ENCODE data around the gene CLEC16A. TPM values are rescaled to one million over a fixed set of nuclear protein-coding genes. Genes with fewer than 3 reads are reported as not detected.

Gene CLEC16A
- polyA plus RNA-seq, 2 donors: 9.0 to 12.5 TPM

DNA sequence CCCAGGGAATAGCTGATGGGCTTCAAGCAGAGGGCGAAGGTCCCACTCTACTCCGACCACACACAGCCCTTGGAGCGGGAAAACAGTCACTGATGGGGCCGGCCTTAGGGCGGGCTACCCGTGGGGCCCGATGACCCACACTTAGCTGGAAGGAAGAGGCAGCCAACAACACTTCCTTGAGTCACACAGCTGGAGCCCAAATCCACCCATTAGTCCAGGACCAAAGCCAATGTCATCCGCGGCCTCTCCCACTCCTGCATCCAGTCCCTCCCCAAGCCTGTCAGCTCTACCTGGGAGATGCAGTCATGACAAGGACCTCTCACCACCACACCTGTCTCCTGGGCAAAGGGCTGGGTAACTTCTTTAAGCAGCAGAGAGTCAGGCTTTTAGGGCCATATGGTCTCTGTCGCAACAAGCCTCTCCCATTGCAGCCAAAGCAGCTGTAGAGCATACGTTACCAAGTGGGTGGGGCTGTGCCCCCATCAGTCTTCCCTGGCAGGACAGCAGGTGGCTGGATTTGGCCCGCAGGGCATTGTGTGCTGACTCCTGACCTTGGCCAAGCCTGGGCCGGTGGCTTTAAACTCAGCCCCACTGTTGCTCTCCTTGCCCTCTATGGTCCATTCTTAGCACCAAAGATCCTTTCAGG is 200.9 kb downstream of the CLEC16A start:
- H3K27me3 ChIP-seq (ENCODE audit: control insufficient read depth in 1 of 2, insufficient read depth in 2 of 2, low read length in 2 of 2): no peaks in the 10 kb centered on the region
- peaks cover 2 to 3% of the 10 kb centered on the region in 2 donors for H3K4me1 ChIP-seq (ENCODE audit: control insufficient read depth in 2 of 2, insufficient read depth in 2 of 2, low read length in 1 of 2)
- no peaks in the 10 kb centered on the region for H3K36me3 ChIP-seq (ENCODE audit: control insufficient read depth in 2 of 2, insufficient read depth in 2 of 2, low read length in 1 of 2)
- 72 to 75% methylated on average over 13 of the region's 13 CpGs for WGBS, 2 donors
- no peak overlapping the region for H3K4me3 ChIP-seq (ENCODE audit: low read depth in 1 of 2, low read length in 2 of 2)
- H3K9me3 ChIP-seq (ENCODE audit: control insufficient read depth in 2 of 2, insufficient read depth in 1 of 2, low read depth in 1 of 2, low read length in 1 of 2): no peaks in the 10 kb centered on the region
- no peak overlapping the region for H3K27ac ChIP-seq (ENCODE audit: low read depth in 2 of 2, low read length in 1 of 2)

DNA sequence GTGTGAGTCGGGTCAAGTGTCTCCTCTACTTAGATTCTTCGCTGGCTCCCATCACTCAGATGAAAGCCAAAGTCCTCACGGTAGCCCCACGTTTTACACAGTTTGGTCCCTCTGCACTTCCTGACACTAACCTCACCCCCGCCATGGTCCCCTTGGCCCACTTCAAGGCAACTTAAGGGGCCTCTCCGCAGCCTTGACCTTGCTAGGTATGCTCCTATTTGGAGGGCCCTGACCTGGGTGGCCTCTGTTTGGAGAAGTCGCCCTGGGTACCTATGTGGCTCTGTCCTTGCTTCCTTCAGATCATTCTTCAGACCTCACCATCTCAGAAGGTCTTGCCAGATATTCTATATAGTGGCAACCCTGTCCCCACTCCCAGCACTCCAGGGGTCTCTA is 201.5 kb downstream of the CLEC16A start:
- Histone ChIP-seq H3K27me3 (ENCODE audit: control insufficient read depth in 1 of 2, insufficient read depth in 2 of 2, low read length in 2 of 2) (no peaks in the 10 kb centered on the region), H3K27ac (ENCODE audit: low read depth in 2 of 2, low read length in 1 of 2) (no peak overlapping the region), H3K4me1 (ENCODE audit: control insufficient read depth in 2 of 2, insufficient read depth in 2 of 2, low read length in 1 of 2) (peaks cover 2 to 3% of the 10 kb centered on the region in 2 donors), H3K9me3 (ENCODE audit: control insufficient read depth in 2 of 2, insufficient read depth in 1 of 2, low read depth in 1 of 2, low read length in 1 of 2) (no peaks in the 10 kb centered on the region), H3K36me3 (ENCODE audit: control insufficient read depth in 2 of 2, insufficient read depth in 2 of 2, low read length in 1 of 2) (no peaks in the 10 kb centered on the region), H3K4me3 (ENCODE audit: low read depth in 1 of 2, low read length in 2 of 2) (no peak overlapping the region)
- 95 to 97% methylated on average over 7 of the region's 7 CpGs for WGBS, 2 donors

DNA sequence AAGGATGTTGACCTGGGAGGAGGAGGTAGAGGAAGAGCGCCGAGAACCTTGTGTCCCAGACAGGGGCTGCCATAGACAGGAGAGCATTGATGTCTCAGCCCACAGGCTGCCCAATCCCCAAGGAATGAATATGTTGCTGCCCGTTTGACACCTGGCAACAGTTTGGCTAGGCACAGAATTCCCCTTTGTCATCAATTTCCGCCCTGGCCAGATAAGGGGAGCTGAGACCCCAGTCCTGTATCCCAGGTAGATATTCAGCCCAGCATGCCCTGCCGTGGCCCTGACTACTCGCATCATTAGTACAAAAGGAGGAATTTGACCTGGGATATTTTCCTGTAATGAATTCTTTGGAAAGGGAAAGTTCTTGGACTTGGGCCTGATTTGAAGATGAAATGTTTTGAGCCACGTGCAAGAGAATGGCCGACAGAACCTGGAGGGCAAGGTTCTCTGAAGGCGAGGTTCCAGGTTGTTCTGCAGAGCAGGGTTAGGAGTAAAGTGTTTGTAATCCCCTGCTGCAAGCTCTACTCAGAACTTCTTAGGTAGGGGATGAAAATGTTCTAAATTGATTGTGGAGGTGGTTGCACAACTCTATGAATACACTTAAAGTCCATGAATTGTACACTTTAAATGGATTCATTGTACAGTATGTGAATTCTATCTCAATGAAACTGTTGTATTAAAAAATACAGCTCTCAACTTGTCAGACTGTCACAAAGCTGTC is 202.8 kb downstream of the CLEC16A start:
- Histone ChIP-seq H3K9me3 (ENCODE audit: control insufficient read depth in 2 of 2, insufficient read depth in 1 of 2, low read depth in 1 of 2, low read length in 1 of 2) (no peaks in the 10 kb centered on the region), H3K36me3 (ENCODE audit: control insufficient read depth in 2 of 2, insufficient read depth in 2 of 2, low read length in 1 of 2) (no peaks in the 10 kb centered on the region), H3K27ac (ENCODE audit: low read depth in 2 of 2, low read length in 1 of 2) (no peak overlapping the region), H3K4me3 (ENCODE audit: low read depth in 1 of 2, low read length in 2 of 2) (no peak overlapping the region), H3K27me3 (ENCODE audit: control insufficient read depth in 1 of 2, insufficient read depth in 2 of 2, low read length in 2 of 2) (no peaks in the 10 kb centered on the region), H3K4me1 (ENCODE audit: control insufficient read depth in 2 of 2, insufficient read depth in 2 of 2, low read length in 1 of 2) (peaks cover under 1 to 3% of the 10 kb centered on the region in 2 donors)
- 68 to 70% methylated on average over 9 of the region's 9 CpGs for WGBS, 2 donors

DNA sequence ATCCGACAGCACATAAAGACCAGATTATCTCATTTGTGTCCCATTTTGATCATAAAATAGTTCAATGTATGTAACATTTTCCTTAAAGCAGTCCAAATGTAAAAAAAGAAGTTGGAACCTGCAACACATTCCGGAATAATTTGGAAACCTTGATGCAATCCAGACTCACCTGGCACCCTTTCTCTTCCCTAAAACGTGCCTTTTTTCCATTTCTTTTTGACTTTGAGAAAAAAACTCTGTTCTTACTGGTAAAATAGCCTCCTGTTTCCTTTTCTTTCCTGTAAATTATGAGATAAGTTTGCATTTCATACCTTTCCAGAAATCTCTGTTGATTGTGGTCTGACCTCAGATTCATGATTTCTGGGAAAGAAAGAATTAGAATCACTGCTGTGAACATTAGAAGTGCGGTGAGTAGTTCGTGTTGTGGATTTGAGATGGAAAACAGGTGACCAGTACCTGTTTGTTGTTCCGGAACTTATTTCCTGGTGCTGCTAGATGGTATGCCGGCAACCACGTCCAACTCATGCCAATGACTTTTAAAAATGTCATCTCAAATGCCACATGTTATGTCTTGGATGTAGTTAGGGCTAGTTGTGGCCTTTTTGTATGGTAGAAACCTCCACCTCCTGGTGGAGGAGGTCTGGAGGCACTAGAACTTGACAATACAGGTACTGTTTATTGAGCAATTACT is 203.5 kb downstream of the CLEC16A start:
- Histone ChIP-seq H3K27me3 (ENCODE audit: control insufficient read depth in 1 of 2, insufficient read depth in 2 of 2, low read length in 2 of 2) (no peaks in the 10 kb centered on the region), H3K4me3 (ENCODE audit: low read depth in 1 of 2, low read length in 2 of 2) (no peak overlapping the region)
- 74% methylated on average over 8 of the region's 8 CpGs for WGBS, 2 donors

DNA sequence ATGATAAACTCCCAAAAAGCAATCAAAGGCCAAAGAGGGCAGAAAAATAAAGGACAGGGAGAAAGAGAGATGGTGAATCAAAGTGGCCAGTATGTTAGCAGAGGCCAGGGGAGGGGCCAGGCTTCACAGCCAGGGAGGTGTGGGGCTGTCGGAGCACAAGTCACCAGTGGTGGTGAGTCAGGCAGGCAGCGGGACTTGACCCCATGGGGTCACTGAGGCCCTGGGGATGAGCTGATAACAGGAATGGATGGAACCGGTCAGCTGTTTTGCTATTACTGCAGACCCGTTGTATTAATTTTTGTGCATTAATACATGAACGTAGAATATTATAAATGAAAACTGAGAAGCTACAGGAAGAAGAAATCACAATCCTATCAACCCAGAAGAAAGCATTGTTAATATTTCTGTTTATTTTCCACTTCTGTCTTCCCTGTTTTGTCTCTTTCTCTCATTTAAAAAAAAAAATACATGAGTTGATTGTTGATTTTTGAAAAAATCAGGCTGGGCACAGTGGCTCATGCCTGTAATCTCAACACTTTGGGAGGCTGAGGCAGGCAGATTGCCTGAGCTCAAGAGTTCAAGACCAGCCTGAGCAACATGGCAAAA is 204.8 kb downstream of the CLEC16A start:
- Histone ChIP-seq H3K27ac (ENCODE audit: low read depth in 2 of 2, low read length in 1 of 2) (no peak overlapping the region), H3K9me3 (ENCODE audit: control insufficient read depth in 2 of 2, insufficient read depth in 1 of 2, low read depth in 1 of 2, low read length in 1 of 2) (no peaks in the 10 kb centered on the region), H3K4me1 (ENCODE audit: control insufficient read depth in 2 of 2, insufficient read depth in 2 of 2, low read length in 1 of 2) (peaks cover 0 to 3% of the 10 kb centered on the region in 2 donors), H3K4me3 (ENCODE audit: low read depth in 1 of 2, low read length in 2 of 2) (no peak overlapping the region), H3K27me3 (ENCODE audit: control insufficient read depth in 1 of 2, insufficient read depth in 2 of 2, low read length in 2 of 2) (no peaks in the 10 kb centered on the region), H3K36me3 (ENCODE audit: control insufficient read depth in 2 of 2, insufficient read depth in 2 of 2, low read length in 1 of 2) (no peaks in the 10 kb centered on the region)
- WGBS, 2 donors: 85 to 86% methylated on average over 5 of the region's 5 CpGs

More for the DNA sequence above, 203.5 kb downstream of the CLEC16A start:
- Histone ChIP-seq H3K9me3 (ENCODE audit: control insufficient read depth in 2 of 2, insufficient read depth in 1 of 2, low read depth in 1 of 2, low read length in 1 of 2) (no peaks in the 10 kb centered on the region), H3K4me1 (ENCODE audit: control insufficient read depth in 2 of 2, insufficient read depth in 2 of 2, low read length in 1 of 2) (peaks cover 0 to 3% of the 10 kb centered on the region in 2 donors), H3K36me3 (ENCODE audit: control insufficient read depth in 2 of 2, insufficient read depth in 2 of 2, low read length in 1 of 2) (no peaks in the 10 kb centered on the region), H3K27ac (ENCODE audit: low read depth in 2 of 2, low read length in 1 of 2) (no peak overlapping the region)

DNA sequence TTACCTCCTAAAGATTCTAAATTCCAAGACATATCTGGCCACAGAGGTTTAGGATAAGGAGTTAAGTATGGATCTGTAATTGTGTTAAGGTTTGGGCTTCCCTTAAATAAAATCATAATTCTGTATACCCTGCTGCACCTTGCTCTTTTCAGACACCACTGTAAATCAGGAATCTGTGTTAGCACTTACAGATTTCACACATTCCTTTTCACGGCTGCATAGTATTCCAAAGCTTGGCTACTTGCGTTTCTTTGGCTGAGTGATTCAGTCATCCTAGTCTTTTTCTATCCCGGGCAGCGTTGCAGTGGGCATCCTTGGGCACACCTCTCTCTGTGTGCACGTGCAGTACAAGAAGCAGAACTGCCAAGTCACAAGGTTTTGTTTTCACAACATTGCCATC is 205.8 kb downstream of the CLEC16A start:
- WGBS, 2 donors: 95 to 98% methylated on average over 5 of the region's 5 CpGs

DNA sequence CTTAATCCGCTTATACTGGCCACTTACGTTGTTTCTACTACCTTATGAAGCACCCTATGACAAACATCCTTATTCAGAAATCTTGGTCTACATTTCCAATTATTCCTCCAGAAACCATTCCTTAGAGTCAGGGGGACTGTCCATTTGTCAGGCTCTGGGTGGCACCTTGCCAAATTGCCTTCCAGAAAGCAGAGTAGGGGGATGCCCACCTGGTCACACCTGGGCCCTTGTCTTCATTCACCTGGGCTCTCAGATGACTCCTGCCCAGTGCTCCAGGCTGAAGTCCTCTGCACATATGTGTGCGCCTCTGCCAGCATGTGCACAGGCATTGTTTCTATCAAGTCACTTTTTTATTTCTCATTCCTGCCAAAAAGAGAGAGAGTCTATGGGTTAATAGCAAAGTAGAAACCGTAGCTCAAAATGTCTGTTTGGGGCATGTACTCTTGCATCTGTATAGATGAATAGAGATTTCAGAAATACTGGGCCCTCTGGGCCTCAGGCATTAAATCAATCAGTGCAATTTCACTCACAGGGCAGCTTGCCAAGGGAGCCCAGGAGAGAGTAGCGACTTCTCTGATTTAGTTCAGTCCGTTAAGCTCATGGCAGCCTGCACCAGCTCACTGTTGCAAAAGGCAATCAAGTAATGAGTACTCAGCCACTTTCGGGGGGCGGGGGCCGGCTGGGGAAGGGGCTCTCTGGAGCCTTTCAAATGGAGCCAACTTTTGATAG is 207.0 kb downstream of the CLEC16A start:
- Histone ChIP-seq H3K27me3 (ENCODE audit: control insufficient read depth in 1 of 2, insufficient read depth in 2 of 2, low read length in 2 of 2) (no peaks in the 10 kb centered on the region), H3K36me3 (ENCODE audit: control insufficient read depth in 2 of 2, insufficient read depth in 2 of 2, low read length in 1 of 2) (no peaks in the 10 kb centered on the region), H3K9me3 (ENCODE audit: control insufficient read depth in 2 of 2, insufficient read depth in 1 of 2, low read depth in 1 of 2, low read length in 1 of 2) (no peaks in the 10 kb centered on the region), H3K4me1 (ENCODE audit: control insufficient read depth in 2 of 2, insufficient read depth in 2 of 2, low read length in 1 of 2) (no peaks in the 10 kb centered on the region), H3K4me3 (ENCODE audit: low read depth in 1 of 2, low read length in 2 of 2) (no peak overlapping the region), H3K27ac (ENCODE audit: low read depth in 2 of 2, low read length in 1 of 2) (no peak overlapping the region)
- 82 to 84% methylated on average over 9 of the region's 9 CpGs for WGBS, 2 donors

More for the DNA sequence above, 205.8 kb downstream of the CLEC16A start:
- Histone ChIP-seq H3K4me3 (ENCODE audit: low read depth in 1 of 2, low read length in 2 of 2) (no peak overlapping the region), H3K36me3 (ENCODE audit: control insufficient read depth in 2 of 2, insufficient read depth in 2 of 2, low read length in 1 of 2) (no peaks in the 10 kb centered on the region), H3K27me3 (ENCODE audit: control insufficient read depth in 1 of 2, insufficient read depth in 2 of 2, low read length in 2 of 2) (no peaks in the 10 kb centered on the region), H3K27ac (ENCODE audit: low read depth in 2 of 2, low read length in 1 of 2) (no peak overlapping the region), H3K4me1 (ENCODE audit: control insufficient read depth in 2 of 2, insufficient read depth in 2 of 2, low read length in 1 of 2) (peaks cover 0 to 3% of the 10 kb centered on the region in 2 donors), H3K9me3 (ENCODE audit: control insufficient read depth in 2 of 2, insufficient read depth in 1 of 2, low read depth in 1 of 2, low read length in 1 of 2) (no peaks in the 10 kb centered on the region)

DNA sequence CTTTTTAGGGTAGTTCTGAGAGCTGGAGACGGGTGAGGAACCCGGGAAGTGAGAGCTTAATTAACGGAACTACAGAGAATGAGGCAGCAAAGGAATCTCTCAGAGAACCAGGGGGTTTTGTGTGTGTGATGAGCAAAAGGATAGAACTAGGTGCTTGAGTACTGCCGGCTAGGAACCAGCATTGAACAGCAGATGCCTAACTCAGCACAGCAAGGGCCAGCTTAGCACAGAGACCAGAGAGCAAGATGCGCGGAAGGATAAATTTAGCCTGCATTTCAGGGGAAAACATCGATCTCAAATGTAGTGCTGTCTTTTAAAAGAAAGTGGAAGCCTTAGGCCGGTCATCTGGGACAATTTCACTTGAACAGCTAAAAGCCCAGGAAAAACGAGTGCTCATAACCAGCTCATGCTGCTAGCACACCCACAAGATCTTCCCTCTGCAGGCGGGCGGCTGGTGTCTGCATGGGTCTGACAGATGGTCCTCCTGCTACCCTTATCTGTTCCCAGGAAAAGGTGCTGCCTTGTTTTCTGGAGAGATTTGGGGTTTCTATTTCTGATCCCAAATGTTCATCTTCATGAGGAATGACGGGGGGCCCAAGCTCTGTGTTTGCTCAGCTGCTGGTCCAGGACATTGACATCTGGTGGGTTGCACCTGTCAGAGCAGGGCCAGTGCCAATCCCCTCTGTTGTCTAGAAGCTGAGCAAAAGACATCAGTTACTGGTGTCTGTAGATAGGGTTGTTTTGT is 207.7 kb downstream of the CLEC16A start:
- no peaks in the 10 kb centered on the region for H3K4me1 ChIP-seq (ENCODE audit: control insufficient read depth in 2 of 2, insufficient read depth in 2 of 2, low read length in 1 of 2)
- H3K36me3 ChIP-seq (ENCODE audit: control insufficient read depth in 2 of 2, insufficient read depth in 2 of 2, low read length in 1 of 2): no peaks in the 10 kb centered on the region
- no peaks in the 10 kb centered on the region for H3K27me3 ChIP-seq (ENCODE audit: control insufficient read depth in 1 of 2, insufficient read depth in 2 of 2, low read length in 2 of 2)
- 92 to 94% methylated on average over 12 of the region's 12 CpGs for WGBS, 2 donors
- no peaks in the 10 kb centered on the region for H3K9me3 ChIP-seq (ENCODE audit: control insufficient read depth in 2 of 2, insufficient read depth in 1 of 2, low read depth in 1 of 2, low read length in 1 of 2)
- no peak overlapping the region for H3K27ac ChIP-seq (ENCODE audit: low read depth in 2 of 2, low read length in 1 of 2)
- no peak overlapping the region for H3K4me3 ChIP-seq (ENCODE audit: low read depth in 1 of 2, low read length in 2 of 2)
